ENCODE measurements around the gene PRPF6. TPM values are rescaled to one million over a fixed set of nuclear protein-coding genes. Genes with fewer than 3 reads are reported as not detected.

PRPF6 gene
- total and polyA plus RNA-seq, 7 donors = 23.4 to 59.9 (median 44.9) TPM

GRCh38 chr20:64047968-64048401, 67.1 kb downstream of the PRPF6 start:
- intact Hi-C loops (cut with DNase I) = no loop called here
- no peaks in the 10 kb centered on the region for H3K36me3 ChIP-seq
- H3K27ac ChIP-seq = no peak overlapping the region
- no peak for DNase-seq
- TF ChIP-seq CTCF (IDR thresholded peaks at IDR 0.05) (no peak), EP300 (IDR thresholded peaks at IDR 0.05) (no peak), POLR2A (IDR thresholded peaks at IDR 0.05) (no peak), POLR2AphosphoS5 (IDR thresholded peaks at IDR 0.05) (no peak)
- H3K4me1 ChIP-seq = peaks cover 0 to 21% (median 16%) of the 10 kb centered on the region in 4 donors
- peak overlapping the region in 3 of 4 donors; percentile 27 to 36 (median 35) for H3K4me3 ChIP-seq
- H3K9me3 ChIP-seq = no peaks in the 10 kb centered on the region
- 12 to 15% methylated on average over 49 of the region's 49 CpGs for WGBS, 2 donors
- peaks cover 41 to 98% (median 86%) of the 10 kb centered on the region in 3 donors for H3K27me3 ChIP-seq

GRCh38 chr20:64048402-64049044, 67.6 kb downstream of the PRPF6 start:
- intact Hi-C loops (cut with DNase I) = no loop called here
- Histone ChIP-seq H3K4me3 (peak overlapping the region in 3 of 4 donors; percentile 27 to 36 (median 35)), H3K9me3 (no peaks in the 10 kb centered on the region), H3K36me3 (no peaks in the 10 kb centered on the region), H3K4me1 (peaks cover 0 to 21% (median 16%) of the 10 kb centered on the region in 4 donors), H3K27me3 (peaks cover 41 to 98% (median 86%) of the 10 kb centered on the region in 3 donors), H3K27ac (no peak overlapping the region)
- whole genome bisulfite sequencing, 2 donors = 8 to 9% methylated on average over 101 of the region's 101 CpGs
- TF ChIP-seq CTCF (IDR thresholded peaks at IDR 0.05) = no peak
- TF ChIP-seq EP300 (IDR thresholded peaks at IDR 0.05) = no peak
- TF ChIP-seq POLR2AphosphoS5 (IDR thresholded peaks at IDR 0.05) = no peak
- DNase-seq = no peak

GRCh38 chr20:64049060-64049877, 68.3 kb downstream of the PRPF6 start, which contains the start of gene SOX18:
Gene SOX18, minus strand, starts transcription at chr20:64049639. Its CDS starts 123 bp downstream, at chr20:64049516.
- intact Hi-C loops (cut with DNase I) = no loop called here
- 1% methylated on average over 110 to 111 of the region's 111 CpGs for WGBS, 2 donors
- peaks cover 41 to 98% (median 89%) of the 10 kb centered on the region in 3 donors for H3K27me3 ChIP-seq

GRCh38 chr20:64049878-64050260, 68.9 kb downstream of the PRPF6 start:
- peak overlapping the region in 3 of 4 donors; percentile 27 to 35 (median 28) for H3K4me3 ChIP-seq
- H3K27ac ChIP-seq = peak overlapping the region; percentile 44 to 68 (median 53)
- TF ChIP-seq POLR2A (IDR thresholded peaks at IDR 0.05) (no peak), CTCF (IDR thresholded peaks at IDR 0.05) (no peak), POLR2AphosphoS5 (IDR thresholded peaks at IDR 0.05) (no peak)
- intact Hi-C loops (cut with DNase I) = no loop called here
- no peaks in the 10 kb centered on the region for H3K36me3 ChIP-seq
- H3K27me3 ChIP-seq = peaks cover 41 to 96% (median 87%) of the 10 kb centered on the region in 3 donors
- no peak for DNase-seq
- H3K4me1 ChIP-seq = peaks cover 0 to 21% (median 16%) of the 10 kb centered on the region in 4 donors
- 17 to 29% methylated on average over 16 of the region's 16 CpGs for WGBS, 2 donors
- no peaks in the 10 kb centered on the region for H3K9me3 ChIP-seq

More at GRCh38 chr20:64049060-64049877, 68.3 kb downstream of the PRPF6 start, which contains the start of gene SOX18:
- Histone ChIP-seq H3K4me1 (peaks cover 0 to 21% (median 16%) of the 10 kb centered on the region in 4 donors), H3K9me3 (no peaks in the 10 kb centered on the region), H3K4me3 (peak within 1 kb of the TSS in 3 of 4 donors; percentile 27 to 36 (median 35)), H3K27ac (peak within 1 kb of the TSS; percentile 44 to 68 (median 53)), H3K36me3 (no peaks in the 10 kb centered on the region)
- DNase-seq = no peak
- peak in 1 of 4 donors; percentile 12 for TF ChIP-seq POLR2AphosphoS5 (IDR thresholded peaks at IDR 0.05)
- TF ChIP-seq EP300 (IDR thresholded peaks at IDR 0.05) = no peak
